Measurements from ENCODE around the gene NPDC1.

Gene NPDC1

DNA sequence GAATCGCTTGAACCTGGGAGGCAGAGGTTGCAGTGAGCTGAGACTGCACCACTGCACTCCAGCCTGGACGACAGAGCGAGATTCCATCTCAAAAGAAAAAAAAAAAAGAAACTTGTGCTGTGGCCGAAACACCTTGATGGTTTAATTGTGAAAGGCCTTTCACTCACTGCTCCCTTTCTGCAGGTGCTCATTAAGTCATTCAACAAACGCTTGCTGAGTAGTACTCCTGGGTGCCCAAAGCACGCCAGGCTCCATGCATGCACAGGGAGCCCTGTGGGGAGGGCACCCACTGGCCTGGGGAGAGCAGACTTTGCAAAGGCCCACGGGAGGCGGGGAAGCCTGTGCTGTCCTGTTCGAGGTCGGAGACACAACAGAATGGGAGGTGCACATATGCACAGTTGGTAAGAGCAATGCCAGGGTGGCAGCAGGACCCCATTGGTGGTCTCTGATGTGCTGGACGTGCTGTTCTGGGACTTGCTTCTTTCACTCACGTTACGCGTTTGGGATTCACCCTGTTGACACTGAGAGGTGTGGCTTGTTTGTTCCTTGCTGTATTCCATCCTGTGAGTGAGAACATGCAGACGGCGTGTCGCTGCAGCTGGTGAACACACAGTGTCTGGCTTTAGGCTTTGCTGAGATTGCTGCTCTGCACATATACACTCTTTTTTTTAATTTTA, 10.9 kb upstream of the NPDC1 start:
- DNase-seq (ENCODE audit: low spot score): no peak

DNA sequence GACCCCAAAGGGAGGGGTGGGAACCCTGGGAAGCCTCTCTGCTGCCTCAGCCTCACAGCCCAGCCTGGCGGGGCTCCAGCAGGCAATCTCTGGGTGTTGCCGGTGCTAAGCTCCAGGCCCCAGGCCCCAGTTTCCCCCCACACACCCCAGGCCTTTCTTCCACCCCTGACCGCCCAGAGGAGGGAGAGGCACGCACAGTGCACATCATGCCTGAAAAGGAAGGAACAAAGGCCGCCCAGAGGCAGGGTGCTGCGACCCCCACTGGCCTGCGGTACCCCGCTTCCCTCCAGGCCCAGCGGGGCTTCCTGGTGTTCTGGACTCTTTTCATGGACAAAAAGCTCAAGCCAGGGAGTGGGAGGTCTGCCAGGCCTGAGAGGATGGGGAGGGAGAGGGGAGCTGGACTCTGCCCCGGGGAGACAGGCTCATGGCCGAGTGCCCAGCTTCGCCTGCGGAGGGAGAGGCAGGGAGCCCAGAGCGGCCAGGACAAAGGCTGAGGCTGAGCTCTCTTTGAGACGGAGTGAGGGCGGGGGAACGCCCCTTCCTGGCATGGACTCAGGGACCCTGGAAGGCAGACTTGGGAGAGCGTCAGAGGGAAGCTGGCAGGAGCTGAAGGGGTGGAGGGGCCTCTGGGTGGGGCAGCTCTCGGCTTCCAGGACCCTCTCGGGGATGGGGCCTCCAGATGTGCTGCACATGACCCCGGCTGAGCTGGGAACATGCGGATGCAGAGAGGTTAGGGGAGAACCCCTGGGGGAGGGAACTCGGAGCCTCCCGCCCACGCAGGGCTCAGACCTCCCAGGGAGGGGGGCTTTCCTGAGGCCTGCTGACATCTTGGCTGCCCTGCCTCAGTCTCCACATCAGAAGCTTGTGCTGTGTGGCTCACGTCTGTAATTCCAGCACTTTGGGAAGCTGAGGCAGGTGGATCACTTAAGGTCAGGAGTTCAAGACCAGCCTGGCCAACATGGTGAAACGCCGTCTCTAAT, 9.7 kb upstream of the NPDC1 start:
- DNase-seq (ENCODE audit: low spot score): no peak

DNA sequence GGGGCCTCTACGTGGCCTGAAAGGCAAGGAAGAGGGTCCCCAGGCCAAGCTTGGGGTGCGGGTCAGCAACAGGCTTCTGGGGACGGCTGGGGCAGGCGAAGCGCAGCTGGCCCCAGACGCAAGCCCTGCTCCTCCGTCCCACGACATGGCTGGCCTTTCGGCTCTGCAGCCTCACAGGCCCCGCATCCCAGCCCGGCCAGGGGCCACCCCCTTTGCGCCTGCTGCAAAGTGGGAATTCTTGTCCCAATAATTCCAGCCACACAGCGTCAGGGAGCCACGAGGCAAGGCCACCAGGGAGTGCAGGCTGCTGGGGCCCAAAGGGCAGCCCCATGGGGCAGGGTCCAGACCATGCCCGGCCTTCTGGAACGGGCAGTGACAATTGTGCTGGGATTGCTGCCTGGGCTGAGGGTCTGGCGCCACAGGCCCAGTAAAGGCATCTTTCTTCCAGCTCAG, 9.0 kb upstream of the NPDC1 start:
- DNase-seq (ENCODE audit: low spot score): no peak

DNA sequence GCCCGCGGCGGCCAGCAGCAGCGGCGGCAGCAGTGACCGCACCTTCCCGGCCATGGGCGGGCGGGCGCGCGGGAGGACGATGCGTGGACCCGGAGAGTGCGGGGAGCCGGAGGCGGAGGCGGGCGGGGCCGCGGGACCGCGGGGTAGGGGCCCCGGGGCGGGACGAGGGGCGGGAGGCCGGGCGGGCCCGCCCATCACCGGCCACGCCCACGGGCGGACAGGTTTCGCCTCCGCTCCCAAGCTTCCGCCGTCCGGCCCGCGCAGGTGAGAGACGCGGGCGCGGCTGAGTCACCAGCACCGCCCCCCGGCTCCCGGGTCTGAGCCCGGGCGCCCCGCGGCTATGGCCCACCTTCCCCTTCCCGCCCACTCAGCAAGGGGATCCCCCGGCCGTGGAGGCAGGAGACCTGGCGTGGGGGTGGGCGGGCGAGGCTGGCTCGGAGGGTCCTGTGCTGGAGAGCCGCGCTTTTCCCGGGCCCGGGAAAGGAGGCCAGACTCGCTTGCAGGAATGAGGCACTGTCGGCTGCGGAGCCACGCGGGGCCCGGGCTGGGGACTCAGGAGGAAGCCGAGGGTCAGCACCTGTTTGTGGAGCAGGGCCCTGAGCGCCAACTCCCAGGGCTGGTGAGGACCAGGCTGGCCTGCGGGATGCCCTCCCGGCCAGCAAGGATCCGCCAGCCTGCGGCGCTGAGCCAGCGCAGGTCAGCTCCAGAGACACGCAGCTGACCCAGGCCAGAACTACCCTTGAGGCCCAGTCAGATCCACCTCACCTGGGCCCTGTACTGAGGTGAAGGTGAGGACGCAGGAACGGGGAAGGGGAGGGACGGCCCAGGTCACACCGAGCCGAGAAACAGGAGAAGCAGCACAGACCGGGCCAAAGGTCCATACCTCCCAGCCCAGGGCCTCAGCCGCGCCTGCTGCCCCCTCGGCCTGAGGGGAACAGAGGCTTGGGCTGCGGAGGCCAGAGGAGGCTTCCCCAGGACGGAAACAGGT, 8.3 kb upstream of the NPDC1 start, which contains the start of gene ENTPD2:
TSS of gene ENTPD2 (minus strand) at position 118 of the 988 bp plus-strand sequence. CDS start at position 54, 64 bp downstream.
- no peak for DNase-seq (ENCODE audit: low spot score)

DNA sequence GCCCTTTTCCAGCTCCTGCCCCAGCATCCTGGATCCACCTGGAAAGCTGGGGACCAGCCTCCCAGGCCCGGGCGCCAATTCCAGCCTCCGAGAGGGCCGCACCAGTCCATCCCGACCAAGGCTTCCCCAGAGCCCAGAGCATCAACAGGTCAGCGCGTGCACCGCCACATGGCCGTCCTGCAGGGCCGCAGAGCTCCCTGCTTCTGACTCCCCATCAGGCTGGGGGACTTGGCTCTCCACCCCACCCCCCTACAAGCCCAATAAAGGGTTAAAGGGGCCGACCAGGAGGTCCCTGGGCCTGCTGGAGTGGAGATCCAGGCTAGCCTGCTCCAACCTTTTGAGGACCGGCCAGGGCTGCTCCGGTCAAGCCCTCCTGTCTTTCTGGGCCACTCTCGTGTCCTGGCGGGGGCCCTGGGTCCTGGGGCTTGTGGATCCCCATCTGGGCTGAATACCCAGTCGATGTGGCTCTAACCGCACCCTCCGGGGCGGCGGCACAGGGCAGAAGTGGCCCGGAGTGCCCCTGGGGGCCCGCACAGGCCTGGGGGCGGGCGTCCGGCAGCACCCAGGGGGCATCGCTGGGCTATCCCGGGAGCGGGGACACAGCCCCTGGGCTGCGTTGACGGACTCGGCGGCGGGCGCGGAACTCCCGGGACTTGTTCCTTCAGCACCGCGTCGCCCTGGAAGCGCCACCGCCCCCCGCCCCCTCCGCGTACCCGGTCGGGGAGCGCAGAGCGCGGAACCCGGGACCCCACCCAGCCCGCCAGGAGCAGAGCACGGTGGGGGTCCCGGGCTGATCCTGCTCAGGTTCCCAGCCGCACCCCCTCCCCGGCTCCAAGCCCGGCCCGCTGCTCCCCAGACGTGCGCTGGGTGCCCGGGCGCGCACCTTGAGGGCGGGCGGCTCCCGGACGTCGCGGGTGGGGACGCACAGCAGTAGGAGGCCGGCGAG, 7.3 kb upstream of the NPDC1 start:
- peak; percentile 50 for DNase-seq (ENCODE audit: low spot score)

DNA sequence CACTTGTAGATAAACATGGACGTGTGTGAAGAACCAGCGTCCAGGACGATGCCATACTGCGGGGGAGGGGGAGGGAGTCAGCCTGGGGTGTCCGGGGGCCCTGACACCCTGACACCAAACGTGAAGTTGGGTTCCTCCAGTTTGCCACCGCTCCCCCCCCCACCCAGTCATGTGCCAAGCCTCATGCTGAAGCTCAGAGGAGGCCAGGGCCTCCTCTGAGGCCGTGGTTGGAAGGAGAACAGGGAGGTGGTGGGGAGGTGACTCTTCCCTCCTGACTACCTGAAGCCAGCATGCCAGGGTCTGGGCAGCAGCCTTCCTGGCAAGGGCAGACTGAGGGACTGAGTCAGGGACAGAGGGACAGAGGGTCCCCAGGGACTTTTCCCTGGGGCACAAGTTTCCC, 6.3 kb upstream of the NPDC1 start:
- no peak for DNase-seq (ENCODE audit: low spot score)

DNA sequence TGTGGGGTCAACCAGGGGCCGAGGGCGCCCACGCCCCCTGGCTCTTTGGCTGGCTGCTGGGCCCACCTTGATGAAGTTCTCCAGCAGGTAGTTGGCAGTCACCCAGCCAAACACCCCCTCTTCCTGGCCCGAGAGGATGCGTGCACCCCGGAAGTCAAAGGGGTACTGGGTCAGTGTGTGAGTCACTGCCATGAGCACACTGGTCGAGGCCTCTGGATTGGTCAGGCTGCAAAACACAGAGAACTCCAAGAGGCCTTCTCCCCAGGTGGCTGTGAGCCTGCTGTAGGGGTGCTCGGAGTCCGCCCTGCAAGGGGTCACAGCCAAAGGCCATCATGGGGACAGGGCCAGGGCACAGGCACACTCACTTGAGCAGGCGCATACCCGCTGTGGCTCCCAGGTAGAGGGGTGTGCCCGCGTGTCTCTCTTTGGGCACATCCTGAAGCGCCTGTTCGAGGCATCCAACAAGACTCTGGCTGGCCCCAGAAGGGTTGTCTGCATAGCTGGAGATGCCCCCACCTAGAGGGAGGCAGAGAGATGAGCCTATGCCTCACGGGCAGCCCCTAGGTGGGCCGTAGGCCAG, 5.3 kb upstream of the NPDC1 start:
- peak; percentile 89 for DNase-seq (ENCODE audit: low spot score)

DNA sequence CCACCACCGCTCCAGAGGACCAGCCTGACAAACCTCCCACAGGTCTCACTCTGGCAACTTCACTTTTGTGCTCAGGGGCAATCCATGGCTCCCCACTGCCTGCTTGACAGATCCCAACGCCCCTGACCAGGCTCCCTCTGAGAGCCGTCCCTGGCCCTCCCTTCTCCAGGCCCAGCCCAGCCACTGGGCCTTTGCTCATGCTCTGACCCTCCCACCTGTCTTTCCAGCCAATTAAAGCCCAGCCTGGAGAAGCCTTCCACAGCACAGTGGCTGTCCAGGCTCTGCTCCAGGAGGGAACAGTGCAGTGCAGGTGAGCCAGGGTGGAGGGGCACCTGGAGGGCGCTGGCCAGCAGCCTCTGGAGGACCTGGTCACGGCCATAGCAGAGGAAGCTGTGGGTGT, 4.6 kb upstream of the NPDC1 start:
- no peak for DNase-seq (ENCODE audit: low spot score)

DNA sequence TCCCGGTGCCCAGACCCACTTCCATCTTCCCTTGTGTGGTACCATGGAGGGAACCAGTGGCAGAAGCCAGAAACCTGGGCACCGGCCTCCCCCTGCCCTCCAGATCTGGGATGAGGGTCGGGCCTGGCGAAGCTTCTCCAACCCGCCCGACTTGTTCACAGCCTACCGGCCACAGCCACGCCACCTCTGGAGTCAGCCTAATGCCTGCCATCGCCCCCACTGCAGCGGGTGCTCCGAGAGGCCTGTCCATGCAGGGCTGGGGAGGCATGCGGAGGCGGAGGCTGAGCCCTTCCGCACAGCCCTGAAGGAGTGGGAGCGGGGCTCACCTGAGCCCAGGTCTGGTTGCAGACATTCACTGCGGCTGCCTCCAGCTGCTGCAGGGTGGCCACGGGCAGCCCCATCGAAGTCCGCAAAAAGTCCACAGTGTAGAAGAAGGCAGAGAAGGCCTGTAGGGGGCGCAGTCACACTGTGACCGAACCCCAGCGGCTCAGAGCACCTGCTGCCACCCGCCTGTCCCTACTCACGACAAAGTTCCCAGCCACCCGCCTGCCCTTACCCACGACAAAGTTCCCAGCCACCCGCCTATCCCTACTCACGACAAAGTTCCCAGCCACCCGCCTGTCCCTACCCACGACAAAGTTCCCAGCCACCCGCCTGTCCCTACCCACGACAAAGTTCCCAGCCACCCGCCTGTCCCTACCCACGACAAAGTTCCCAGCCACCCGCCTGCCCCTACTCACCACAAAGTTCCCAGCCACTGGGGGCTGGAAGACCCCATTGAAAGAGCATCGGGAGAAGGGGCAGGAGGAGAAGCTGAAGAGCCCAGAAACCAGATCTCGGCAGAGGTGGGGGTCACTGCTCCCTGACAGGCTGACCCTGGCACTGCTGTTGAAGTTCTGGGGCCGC, 3.8 kb upstream of the NPDC1 start:
- peak; percentile 50 for DNase-seq (ENCODE audit: low spot score)

DNA sequence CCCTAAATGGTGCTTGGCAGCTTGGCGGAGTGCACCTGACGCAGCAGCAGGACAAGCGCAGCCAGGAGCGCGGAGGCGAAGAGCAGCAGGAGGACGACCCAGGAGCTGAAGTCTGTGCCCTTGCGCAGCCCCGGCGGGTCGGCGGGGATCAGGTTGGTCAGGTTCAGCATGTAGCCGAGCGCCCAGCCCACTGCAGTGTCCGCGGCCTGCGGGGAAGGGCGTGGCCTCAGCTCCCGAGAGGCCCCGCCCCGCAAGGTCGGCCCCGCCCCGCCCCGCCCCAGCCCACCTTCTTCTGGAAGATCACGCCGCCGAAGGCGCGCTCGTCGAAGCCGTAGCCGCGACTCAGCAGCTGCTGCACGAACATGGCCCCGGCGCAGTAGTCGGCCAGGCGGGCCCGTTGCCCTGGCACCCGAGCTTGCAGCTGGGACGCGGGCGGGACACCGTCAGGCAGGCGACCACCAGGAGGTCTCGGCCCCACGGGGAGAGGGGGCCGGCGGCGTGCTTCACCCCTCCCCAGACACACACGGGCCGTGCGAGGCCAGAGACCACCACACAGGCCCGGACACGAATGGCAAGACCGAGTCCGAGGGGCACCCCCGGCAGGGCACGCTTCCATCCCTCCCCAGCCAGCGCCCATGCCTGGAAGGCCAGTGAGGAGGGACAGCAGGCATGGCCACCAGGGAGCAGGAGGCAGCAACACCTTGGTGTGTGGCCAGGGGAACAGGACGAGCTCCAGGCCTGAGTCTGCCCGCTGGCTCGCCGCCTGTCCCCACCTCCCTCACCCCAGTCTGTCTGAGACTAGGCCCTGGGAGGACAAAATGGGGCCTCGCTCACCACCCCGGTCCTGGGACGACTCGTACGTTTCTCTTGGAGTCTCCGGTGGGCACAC, 2.9 kb upstream of the NPDC1 start:
- DNase-seq (ENCODE audit: low spot score): no peak

DNA sequence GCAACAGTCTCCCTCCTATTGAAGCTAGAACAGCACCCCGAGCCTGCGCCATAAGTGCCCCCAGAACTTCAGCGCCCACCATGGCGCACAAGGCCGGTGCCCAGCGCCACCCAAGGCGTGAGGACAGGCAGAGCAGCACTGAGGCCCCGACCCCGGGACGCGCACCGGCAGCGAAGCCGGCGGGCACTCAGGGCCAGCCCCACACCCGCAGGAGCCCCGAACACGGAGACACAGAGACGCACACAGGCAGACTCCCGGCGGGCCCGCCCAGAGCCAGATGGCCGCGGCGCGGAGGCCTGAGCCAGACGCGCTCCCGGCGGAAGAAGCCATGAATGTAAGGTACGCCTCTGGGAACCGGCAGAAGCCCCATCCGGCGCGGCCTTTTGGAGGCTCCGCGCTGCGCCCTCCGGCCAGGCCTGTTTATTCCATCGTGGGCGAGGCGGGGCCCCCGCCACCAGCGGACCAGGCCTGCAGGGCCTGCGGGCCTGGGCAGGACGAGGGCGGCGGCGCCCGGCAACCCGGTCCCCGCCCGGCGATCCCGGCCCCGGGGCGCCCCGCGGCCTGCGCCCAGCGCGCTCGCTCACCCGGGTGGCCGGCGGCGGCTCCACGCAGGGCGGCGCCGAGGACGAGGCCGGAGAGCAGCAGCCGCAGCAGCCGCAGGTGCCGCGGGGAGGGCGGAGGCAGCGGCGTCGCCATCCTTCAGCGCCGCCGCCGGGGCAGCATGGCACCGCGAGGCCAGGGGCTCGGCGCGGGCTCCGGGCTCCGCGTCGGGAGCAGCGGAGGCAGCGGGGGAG, 486 bp downstream of the NPDC1 start:
- DNase-seq (ENCODE audit: low spot score): peak; percentile 80

DNA sequence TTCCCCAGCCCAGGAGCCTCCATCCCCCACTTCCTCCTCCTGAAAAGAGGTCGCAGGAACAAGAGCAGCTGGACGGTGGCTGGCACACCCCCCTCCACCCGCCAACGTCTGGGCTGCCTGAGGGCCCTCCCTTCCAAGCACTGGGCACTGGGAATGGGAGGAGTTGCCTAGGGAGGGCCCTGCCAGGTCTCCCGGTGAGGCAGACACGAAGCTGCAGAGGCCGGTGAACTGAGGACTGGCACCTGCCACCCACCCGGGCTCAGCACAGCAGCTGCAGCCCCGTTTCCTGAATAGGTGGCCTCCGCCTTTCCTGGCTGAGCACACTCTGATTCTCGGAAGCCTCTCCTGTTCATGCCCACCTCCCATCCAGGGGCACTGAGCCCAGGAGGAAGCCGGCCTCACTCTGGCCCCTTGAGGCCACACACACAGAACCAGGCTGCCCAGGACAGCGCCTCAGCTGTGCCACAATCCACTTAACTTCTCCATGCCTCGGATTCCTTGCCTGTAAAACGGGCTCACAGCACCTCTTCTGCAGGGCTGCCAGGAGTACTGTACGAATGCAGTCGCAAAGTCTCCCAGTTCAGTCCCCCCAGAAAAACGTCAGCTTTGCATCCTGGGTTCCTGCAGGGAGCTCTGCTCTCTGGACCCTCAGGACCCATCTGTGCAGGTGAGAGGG, 1.3 kb downstream of the NPDC1 start:
- DNase-seq (ENCODE audit: low spot score): peak; percentile 60

DNA sequence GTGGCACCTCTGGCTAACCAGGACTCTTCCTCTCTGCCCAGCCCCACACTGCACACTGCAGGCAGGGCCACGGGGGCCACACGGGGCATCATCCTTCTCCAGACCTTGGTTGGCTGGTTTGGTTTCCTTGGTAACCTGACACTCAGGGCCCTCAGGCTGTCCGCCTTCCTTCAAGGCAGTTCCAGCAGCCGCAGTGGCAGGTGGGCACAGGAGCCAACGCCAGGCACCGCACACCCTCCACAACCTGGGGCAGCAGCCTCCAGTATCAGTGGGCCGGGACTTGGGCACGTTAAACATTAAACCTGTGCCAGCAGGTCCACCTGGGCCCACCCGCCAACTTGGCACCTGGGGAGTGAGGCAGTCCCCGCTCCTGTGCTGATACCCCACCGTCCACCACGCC, 1.9 kb downstream of the NPDC1 start:
- DNase-seq (ENCODE audit: low spot score): no peak

DNA sequence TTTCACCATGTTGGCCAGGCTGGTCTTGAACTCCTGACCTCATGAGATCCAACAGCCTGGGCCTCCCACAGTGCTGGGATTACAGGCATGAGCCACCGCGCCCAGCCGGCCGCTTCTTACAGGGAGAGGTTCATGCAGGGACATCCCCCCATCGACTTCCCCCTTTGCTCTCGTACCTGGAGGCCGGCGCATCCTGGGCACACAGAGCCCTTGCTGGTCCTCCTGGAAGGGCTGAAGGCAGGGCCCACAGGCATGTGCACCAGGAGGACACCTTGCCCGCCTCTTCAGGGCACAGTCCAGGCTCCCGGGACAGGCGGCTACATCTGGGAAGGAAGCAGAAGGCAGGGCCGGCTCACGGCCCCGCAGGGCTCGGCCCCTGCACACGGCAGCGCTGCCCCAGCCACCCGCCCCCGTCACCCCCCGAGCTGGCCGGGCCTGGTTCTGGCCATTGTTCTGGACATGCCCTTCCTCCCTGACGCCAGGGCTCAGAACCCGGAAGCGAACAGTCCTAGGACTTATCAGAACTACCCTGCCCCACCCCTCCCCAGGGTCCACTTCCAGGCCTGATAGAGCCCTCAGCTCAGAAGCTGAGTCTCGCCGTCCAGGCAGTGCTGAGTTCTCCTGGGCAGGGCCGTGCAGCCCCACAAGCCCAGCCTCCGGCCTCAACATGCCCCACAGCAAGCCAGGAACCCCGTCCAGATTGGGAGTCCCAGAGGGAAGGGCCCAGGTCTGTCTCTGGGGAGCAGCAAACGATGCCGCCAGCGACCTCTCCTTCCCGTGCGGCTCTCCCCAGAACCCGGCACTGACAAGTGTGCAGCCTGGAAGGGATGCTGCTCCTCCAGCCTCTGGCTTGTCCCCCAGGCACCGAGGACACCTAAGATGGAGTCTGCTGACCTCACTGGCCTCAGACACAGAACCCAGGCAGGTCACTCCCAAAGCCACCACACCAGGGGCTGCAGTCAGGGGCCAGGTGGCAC, 2.9 kb downstream of the NPDC1 start:
- no peak for DNase-seq (ENCODE audit: low spot score)

DNA sequence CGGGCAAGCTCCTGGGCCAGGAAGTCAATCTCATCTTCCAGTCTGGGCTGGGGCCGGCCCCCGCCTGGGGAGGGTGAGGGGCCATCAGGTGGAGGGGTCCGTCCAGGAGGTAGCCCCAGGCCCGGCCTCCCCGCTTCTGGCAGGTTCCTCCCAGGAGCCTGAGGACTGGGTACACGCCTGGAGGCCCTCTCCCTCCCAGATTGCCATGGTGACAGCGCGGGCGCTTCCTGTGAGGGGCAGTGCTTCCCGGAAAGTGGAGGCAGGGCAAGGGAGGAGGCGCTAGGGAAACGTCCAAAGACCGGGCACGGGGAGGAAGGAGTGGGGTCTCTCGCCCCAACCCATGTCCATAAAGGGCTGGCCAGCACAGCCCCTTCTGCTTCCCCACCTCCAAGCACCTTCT, 4.9 kb downstream of the NPDC1 start:
- no peak for DNase-seq (ENCODE audit: low spot score)

DNA sequence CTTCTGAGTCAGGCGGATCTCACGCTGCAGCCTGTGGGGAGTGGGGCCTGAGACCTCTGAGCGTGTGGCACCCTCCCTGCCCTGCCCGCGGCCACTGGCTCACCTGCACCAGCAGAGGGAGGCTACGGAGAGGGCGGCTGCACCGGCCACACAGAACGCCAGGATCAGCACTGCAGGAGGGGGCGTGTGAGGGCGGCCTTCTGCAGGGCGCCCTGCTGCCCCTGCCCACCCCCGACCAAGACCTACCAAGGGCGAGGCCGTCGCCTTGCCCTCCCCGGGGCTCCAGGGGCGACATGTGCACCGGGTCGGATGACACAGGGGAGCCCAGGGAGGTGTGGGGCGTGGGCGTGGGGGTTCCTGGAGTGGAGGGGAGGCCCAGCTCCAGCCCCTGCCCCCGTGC, 5.4 kb downstream of the NPDC1 start:
- DNase-seq (ENCODE audit: low spot score): no peak

Data from RKO (cell line).